Mesendoderm (in vitro differentiated cells): ENCODE data around the gene TRPV3.

Source experiments
- DNase-seq: peaks from one replicate; pipeline ENCODE4 v3.0.0; 2013
- H2AK5ac ChIP-seq: 2 replicates; pipeline ENCODE4 v1.6.1; 2013; ENCODE audit warnings: low read length, inconsistent platforms
- H2BK120ac ChIP-seq: 2 replicates; pipeline ENCODE4 v1.6.1; 2013; ENCODE audit warnings: low read depth, mild to moderate bottlenecking, low read length, moderate library complexity, mixed read lengths
- H2BK15ac ChIP-seq: replicated peaks from 2 replicates; pipeline ENCODE4 v1.6.1; 2013; ENCODE audit warnings: low read depth, mild to moderate bottlenecking, moderate library complexity
- H2BK5ac ChIP-seq: 2 replicates; pipeline ENCODE4 v1.6.1; 2013; ENCODE audit warnings: low read length, inconsistent platforms
- H3K18ac ChIP-seq: 2 replicates; pipeline ENCODE4 v1.6.1; 2013; ENCODE audit warnings: mild to moderate bottlenecking, low read length, mixed read lengths
- H3K23ac ChIP-seq: one replicate; pipeline ENCODE4 v1.6.1; 2013; ENCODE audit warnings: low read length
- H3K27ac ChIP-seq: 2 replicates; pipeline ENCODE4 v1.5.1; 2013; ENCODE audit warnings: low read depth, mild to moderate bottlenecking, inconsistent platforms, low read length, moderate library complexity
- H3K27me3 ChIP-seq: 2 replicates; pipeline ENCODE4 v1.6.1; 2013; ENCODE audit warnings: low read length, control low read depth, mild to moderate bottlenecking, inconsistent platforms; ENCODE audit not compliant: insufficient read depth, poor library complexity
- H3K36me3 ChIP-seq: 2 replicates; pipeline ENCODE4 v1.6.1; 2013; ENCODE audit warnings: low read length, inconsistent platforms; ENCODE audit not compliant: control insufficient read depth, insufficient read depth
- H3K4ac ChIP-seq: one replicate; pipeline ENCODE4 v1.6.1; 2013; ENCODE audit warnings: low read depth, mild to moderate bottlenecking, low read length, moderate library complexity
- H3K4me1 ChIP-seq: 2 replicates; pipeline ENCODE4 v1.6.1; 2013; ENCODE audit warnings: low read depth, low read length, inconsistent platforms; ENCODE audit not compliant: control insufficient read depth
- H3K4me2 ChIP-seq: 2 replicates; pipeline ENCODE4 v1.6.1; 2013; ENCODE audit warnings: low read length
- H3K4me3 ChIP-seq: 2 replicates; pipeline ENCODE4 v1.5.1; 2013; ENCODE audit warnings: mild to moderate bottlenecking, low read length
- H3K56ac ChIP-seq: one replicate; pipeline ENCODE4 v1.6.1; 2013; ENCODE audit warnings: low read length
- H3K79me1 ChIP-seq: 2 replicates; pipeline ENCODE4 v1.6.1; 2013; ENCODE audit warnings: low read length, inconsistent platforms
- H3K79me2 ChIP-seq: 2 replicates; pipeline ENCODE4 v1.6.1; 2013; ENCODE audit warnings: mild to moderate bottlenecking, low read length; ENCODE audit not compliant: control insufficient read depth, insufficient read depth
- H3K9ac ChIP-seq: 2 replicates; pipeline ENCODE4 v1.6.1; 2013; ENCODE audit warnings: low read length, inconsistent platforms
- H4K5ac ChIP-seq: one replicate; pipeline ENCODE4 v1.6.1; 2013; ENCODE audit warnings: low read length
- H4K8ac ChIP-seq: one replicate; pipeline ENCODE4 v1.6.1; 2013; ENCODE audit warnings: low read depth, mild to moderate bottlenecking, control low read depth, low read length, moderate library complexity
- WGBS: extraction: QIAGEN DNeasy Blood & Tissue Kit; methylation state at CpG from one replicate; pipeline ENCODE4 v1.1.7; 2013; ENCODE audit warnings: low lambda C conversion rate, missing lambda C conversion rate; ENCODE audit not compliant: insufficient coverage; ENCODE audit errors: extremely low coverage; 5-methylcytosine and 5-hydroxymethylcytosine counted together

The TRPV3 gene

DNA sequence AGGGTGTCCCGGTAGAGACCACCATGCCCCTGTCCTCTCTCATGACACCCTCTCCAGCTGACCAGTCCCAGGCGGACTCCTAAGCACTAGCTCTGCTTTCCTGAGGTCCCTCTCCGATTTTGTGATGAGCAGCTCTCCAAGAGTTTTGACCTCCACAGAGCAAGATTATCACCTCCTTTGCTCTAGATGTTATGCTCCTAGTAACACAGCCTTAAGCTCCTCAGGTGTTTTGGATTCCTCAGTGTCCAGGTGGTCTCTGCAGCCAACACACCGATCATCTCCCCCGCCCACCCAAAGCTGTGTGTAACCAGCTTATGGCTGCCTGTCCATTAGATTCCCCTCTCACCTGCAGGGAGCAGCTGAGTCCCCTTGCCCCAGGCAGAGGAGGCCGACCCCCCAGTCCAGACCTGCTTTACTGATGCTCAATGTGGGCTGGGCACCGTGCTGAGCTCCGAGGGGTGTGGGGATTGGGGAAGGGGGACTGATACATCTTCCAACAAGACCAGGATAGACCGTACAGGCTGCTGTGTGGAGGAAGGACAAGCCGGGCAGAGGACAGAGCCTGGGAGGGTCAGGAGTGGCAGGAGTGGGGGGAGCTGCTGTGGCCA lies 2.3 kb downstream of the TRPV3 start:
- no peaks in the 10 kb centered on the region for H3K36me3 ChIP-seq
- H3K79me1 ChIP-seq: no peaks in the 10 kb centered on the region
- H2BK15ac ChIP-seq: no peak overlapping the region
- no peak overlapping the region for H3K4me2 ChIP-seq
- no peak overlapping the region for H4K5ac ChIP-seq
- no peak overlapping the region for H2AK5ac ChIP-seq
- no CpG with 5 or more reads among the region's 10 CpGs for WGBS
- no peak overlapping the region for H3K18ac ChIP-seq
- H3K56ac ChIP-seq: no peak overlapping the region
- H2BK120ac ChIP-seq: no peak overlapping the region
- no peak overlapping the region for H4K8ac ChIP-seq
- no peak overlapping the region for H3K23ac ChIP-seq
- no peak overlapping the region for H3K27ac ChIP-seq
- no peak overlapping the region for H3K4ac ChIP-seq
- no peaks in the 10 kb centered on the region for H3K4me1 ChIP-seq
- no peak for DNase-seq
- no peak overlapping the region for H2BK5ac ChIP-seq
- no peak overlapping the region for H3K4me3 ChIP-seq
- H3K79me2 ChIP-seq: no peaks in the 10 kb centered on the region
- no peak overlapping the region for H3K9ac ChIP-seq
- H3K27me3 ChIP-seq: no peaks in the 10 kb centered on the region

GRCh38 chr17:3554440-3554839 lies 3.2 kb downstream of the TRPV3 start:
- DNase-seq: no peak
- no peaks in the 10 kb centered on the region for H3K79me1 ChIP-seq
- H3K79me2 ChIP-seq: no peaks in the 10 kb centered on the region
- no peak overlapping the region for H2BK120ac ChIP-seq
- H3K36me3 ChIP-seq: no peaks in the 10 kb centered on the region
- H3K4me1 ChIP-seq: no peaks in the 10 kb centered on the region
- H3K27ac ChIP-seq: no peak overlapping the region
- no peak overlapping the region for H4K5ac ChIP-seq
- no peak overlapping the region for H3K4me2 ChIP-seq
- no peak overlapping the region for H2BK15ac ChIP-seq
- H3K18ac ChIP-seq: no peak overlapping the region
- H4K8ac ChIP-seq: no peak overlapping the region
- no peak overlapping the region for H3K4ac ChIP-seq
- H3K56ac ChIP-seq: no peak overlapping the region
- no CpG with 5 or more reads among the region's 13 CpGs for WGBS
- H3K27me3 ChIP-seq: no peaks in the 10 kb centered on the region
- no peak overlapping the region for H2AK5ac ChIP-seq
- H3K23ac ChIP-seq: no peak overlapping the region
- no peak overlapping the region for H3K9ac ChIP-seq
- no peak overlapping the region for H2BK5ac ChIP-seq
- no peak overlapping the region for H3K4me3 ChIP-seq

- no peaks in the 10 kb centered on the region for H3K4me1 ChIP-seq
- no peak overlapping the region for H3K56ac ChIP-seq
- no peaks in the 10 kb centered on the region for H3K79me2 ChIP-seq
- no peak overlapping the region for H3K23ac ChIP-seq
- H3K18ac ChIP-seq: no peak overlapping the region
- no peak overlapping the region for H2BK120ac ChIP-seq
- H3K36me3 ChIP-seq: no peaks in the 10 kb centered on the region
- H2BK15ac ChIP-seq: no peak overlapping the region
- DNase-seq: no peak
- H4K5ac ChIP-seq: no peak overlapping the region
- H3K9ac ChIP-seq: no peak overlapping the region
- no peak overlapping the region for H3K4me2 ChIP-seq
- H3K27me3 ChIP-seq: no peaks in the 10 kb centered on the region
- H2AK5ac ChIP-seq: no peak overlapping the region
- no peak overlapping the region for H3K4me3 ChIP-seq
- no peak overlapping the region for H4K8ac ChIP-seq
- H3K27ac ChIP-seq: no peak overlapping the region
- H3K79me1 ChIP-seq: no peaks in the 10 kb centered on the region
- no peak overlapping the region for H2BK5ac ChIP-seq
- no CpG with 5 or more reads among the region's 21 CpGs for WGBS
- H3K4ac ChIP-seq: no peak overlapping the region
Observed at GRCh38 chr17:3553419-3554401, 3.9 kb downstream of the TRPV3 start.

DNA sequence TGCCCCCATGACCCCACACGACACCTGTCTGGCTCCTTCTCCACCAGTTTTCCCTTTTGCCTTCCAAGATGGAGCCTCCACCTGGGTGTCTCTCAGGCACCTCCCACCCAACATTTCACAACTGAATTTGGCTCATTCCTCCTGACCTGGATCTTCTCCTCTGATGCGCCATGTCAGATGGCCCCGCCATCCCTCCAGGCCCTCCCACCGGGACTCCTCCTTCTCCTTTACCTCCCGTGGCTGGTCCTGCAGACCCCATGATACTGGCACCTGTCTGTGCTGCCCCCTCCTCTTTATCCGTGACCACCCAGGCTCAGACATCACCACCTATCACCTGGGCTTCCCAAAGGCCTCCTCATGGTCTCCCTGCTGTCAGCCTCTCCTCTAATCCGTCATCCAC lies 4.7 kb downstream of the TRPV3 start:
- H3K4me2 ChIP-seq: no peak overlapping the region
- H3K27ac ChIP-seq: no peak overlapping the region
- no peak overlapping the region for H4K5ac ChIP-seq
- H3K23ac ChIP-seq: no peak overlapping the region
- no CpG with 5 or more reads among the region's 7 CpGs for WGBS
- H3K4ac ChIP-seq: no peak overlapping the region
- no peak for DNase-seq
- H2BK15ac ChIP-seq: no peak overlapping the region
- no peak overlapping the region for H3K18ac ChIP-seq
- H3K56ac ChIP-seq: no peak overlapping the region
- no peaks in the 10 kb centered on the region for H3K79me1 ChIP-seq
- H3K4me3 ChIP-seq: no peak overlapping the region
- H3K4me1 ChIP-seq: no peaks in the 10 kb centered on the region
- no peak overlapping the region for H4K8ac ChIP-seq
- H3K36me3 ChIP-seq: no peaks in the 10 kb centered on the region
- no peaks in the 10 kb centered on the region for H3K79me2 ChIP-seq
- H3K27me3 ChIP-seq: no peaks in the 10 kb centered on the region
- no peak overlapping the region for H2AK5ac ChIP-seq
- no peak overlapping the region for H2BK5ac ChIP-seq
- no peak overlapping the region for H3K9ac ChIP-seq
- no peak overlapping the region for H2BK120ac ChIP-seq

DNA sequence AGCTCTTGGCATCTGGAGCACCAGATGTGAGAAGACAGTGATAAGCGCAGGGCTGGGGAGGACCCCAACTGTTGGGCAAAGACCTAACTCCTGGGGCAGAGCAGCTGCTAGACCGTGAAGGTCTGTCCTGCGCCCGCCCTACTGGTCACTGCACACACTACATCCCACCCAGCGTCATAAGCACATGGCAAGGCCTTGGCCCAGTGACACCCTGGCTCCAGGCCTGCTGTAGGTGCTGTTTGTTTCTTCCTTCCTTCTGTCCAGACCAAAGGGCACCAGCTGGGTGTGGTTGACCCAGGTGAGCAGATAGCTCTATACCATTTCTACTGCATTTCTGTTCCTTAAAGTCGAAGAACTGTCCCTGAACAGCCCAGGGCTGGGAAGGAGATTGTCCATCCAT lies 6.4 kb downstream of the TRPV3 start:
- H3K18ac ChIP-seq: no peak overlapping the region
- no peak overlapping the region for H4K5ac ChIP-seq
- H3K56ac ChIP-seq: no peak overlapping the region
- H3K9ac ChIP-seq: no peak overlapping the region
- H2AK5ac ChIP-seq: no peak overlapping the region
- H2BK120ac ChIP-seq: no peak overlapping the region
- no peak overlapping the region for H2BK15ac ChIP-seq
- no peaks in the 10 kb centered on the region for H3K27me3 ChIP-seq
- no peak overlapping the region for H3K4ac ChIP-seq
- no CpG with 5 or more reads among the region's 6 CpGs for WGBS
- DNase-seq: no peak
- no peak overlapping the region for H4K8ac ChIP-seq
- no peak overlapping the region for H3K27ac ChIP-seq
- no peak overlapping the region for H3K4me3 ChIP-seq
- no peaks in the 10 kb centered on the region for H3K36me3 ChIP-seq
- H3K4me2 ChIP-seq: no peak overlapping the region
- no peaks in the 10 kb centered on the region for H3K79me1 ChIP-seq
- H2BK5ac ChIP-seq: no peak overlapping the region
- no peak overlapping the region for H3K23ac ChIP-seq
- H3K4me1 ChIP-seq: no peaks in the 10 kb centered on the region
- no peaks in the 10 kb centered on the region for H3K79me2 ChIP-seq
